22Rv1 (cell line): ENCODE results near the gene BABAM2.
"Not testable (repeated sequence)": the region's sequence is repeated elsewhere in the genome, so short reads cannot be mapped to it uniquely, and the experiment has no call there.

ENCODE experiments used
- H3K27ac ChIP-seq: fragments of 450-650 bp; 2 replicates; pipeline ENCODE4 v1.5.1; 2017
- CTCF ChIP-seq: fragments of 450-650 bp; IDR thresholded peaks from 2 replicates; pipeline ENCODE4 v1.5.1; 2017; ENCODE audit warnings: mild to moderate bottlenecking
- ZFX ChIP-seq: fragments of 450-650 bp; IDR thresholded peaks from 2 replicates; pipeline ENCODE4 v1.6.1; 2017; ENCODE audit warnings: antibody characterized with exemption, borderline replicate concordance

Gene BABAM2

DNA sequence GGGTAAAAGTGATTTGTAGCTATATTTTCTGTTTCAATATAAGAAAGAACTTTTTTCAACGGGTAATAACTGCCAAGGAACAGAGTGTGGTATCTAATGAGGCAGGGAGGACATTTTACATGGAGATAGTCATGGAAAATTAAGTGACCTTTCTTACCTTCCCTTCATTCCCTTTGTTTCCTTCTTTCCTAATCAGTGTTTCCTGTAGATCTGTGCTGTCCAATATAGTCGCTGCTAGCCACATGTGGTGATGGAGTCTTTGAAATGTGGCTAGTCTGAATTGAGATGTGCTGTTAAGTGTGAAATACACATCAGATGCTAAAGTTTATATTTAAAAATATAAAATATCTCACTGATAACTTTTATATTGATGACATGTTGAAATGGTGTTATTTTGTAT, 81.8 kb downstream of the BABAM2 start:
- TF ChIP-seq CTCF (no peak), ZFX (no peak)
- no peak overlapping the region for H3K27ac ChIP-seq

DNA sequence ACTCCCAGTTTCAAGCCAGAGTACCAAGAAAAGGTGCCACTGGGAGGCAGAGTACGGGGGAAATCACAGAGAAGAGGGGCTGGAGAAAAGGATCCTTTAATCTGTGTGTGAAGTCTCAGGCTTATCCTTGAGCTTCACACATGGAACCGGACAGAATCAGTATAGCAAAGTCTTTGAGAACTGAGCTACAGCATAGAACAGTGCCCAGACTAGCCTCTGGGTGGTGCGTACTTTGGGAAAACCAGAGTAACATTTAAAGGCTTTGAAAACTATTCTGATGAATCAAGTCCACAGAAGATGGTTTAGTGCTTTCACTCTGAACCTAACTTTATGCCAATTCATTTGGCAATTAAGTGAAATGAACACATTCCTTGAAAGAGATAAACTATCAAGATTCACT, 83.1 kb downstream of the BABAM2 start:
- no peak overlapping the region for H3K27ac ChIP-seq
- TF ChIP-seq CTCF: 0 out of 2 replicates have a peak, but pooled peaks have one; percentile 4
- TF ChIP-seq ZFX: no peak

GRCh38 chr2:27976308-27976707, 85.8 kb downstream of the BABAM2 start:
- H3K27ac ChIP-seq: no peak overlapping the region
- no peak for TF ChIP-seq CTCF
- TF ChIP-seq ZFX: no peak

DNA sequence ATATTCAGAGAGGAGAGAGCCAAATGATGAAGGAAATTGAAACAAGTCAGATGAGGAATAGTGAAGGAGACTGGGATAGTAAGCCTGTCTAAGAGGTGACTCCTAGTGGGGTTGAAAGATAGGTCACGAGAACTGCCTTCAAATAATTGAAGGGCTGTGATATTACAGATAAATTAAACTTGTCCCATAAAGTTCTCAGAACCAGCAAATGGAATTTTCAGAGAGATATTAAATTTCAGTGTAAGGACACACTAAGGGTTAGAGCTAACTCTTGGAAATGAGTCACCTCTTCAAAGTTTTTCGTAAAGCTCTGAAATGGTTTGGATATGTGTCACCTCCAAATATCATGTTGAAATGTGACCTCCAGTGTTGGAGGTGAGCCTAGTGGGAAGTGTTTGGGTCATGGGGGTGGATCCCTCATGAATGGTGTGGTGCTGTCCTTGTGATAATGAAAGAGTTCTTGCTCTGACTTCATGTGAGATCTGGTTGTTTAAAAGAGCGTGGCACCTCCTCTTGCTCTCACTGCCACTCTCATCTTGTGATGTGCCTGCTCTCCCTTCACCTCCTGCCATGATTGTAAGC, 87.3 kb downstream of the BABAM2 start:
- TF ChIP-seq ZFX (no peak), CTCF (no peak)

DNA sequence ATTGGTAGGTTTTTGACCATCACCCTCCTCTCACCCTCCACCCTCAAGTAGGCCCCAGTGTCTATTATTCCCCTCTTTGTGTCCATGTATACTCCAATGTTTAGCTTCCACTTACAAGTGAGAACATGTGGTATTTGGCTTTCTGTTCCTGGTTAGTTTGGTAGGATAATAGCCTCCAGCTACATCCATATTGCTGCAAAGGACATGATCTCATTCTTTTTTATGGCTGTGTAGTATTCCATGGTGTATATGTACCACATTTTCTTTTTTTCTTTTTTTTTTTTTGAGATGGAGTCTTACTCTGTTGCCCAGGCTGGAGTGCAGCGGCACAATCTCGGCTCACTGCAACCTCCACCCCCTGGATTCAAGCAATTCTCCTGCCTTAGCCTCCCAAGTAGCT, 88.2 kb downstream of the BABAM2 start:
- not testable (repeated sequence) for H3K27ac ChIP-seq

More for the DNA sequence above, 87.3 kb downstream of the BABAM2 start:
- no peak overlapping the region for H3K27ac ChIP-seq

GRCh38 chr2:27980242-27980641, 89.7 kb downstream of the BABAM2 start:
- TF ChIP-seq ZFX (no peak), CTCF (no peak)
- no peak overlapping the region for H3K27ac ChIP-seq

DNA sequence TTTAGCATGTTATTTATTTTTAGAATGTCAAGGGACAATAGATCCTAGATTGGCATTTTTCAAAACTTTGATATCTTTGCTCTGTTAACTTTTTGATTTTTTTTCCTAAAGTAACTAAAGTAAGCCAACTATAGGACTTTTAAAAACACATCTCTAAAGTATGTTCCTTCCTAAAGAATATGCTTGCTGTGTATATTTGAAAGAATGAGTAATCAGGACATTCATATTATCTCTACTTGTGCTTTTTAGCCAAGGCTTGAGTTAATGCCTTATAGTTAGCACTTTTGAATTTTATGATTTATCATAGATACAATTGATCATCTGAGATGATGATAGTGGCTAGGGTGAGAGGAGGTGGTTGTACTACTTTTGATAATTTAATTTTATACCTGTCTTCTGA, 93.6 kb downstream of the BABAM2 start:
- H3K27ac ChIP-seq: no peak overlapping the region
- TF ChIP-seq CTCF (no peak), ZFX (no peak)

DNA sequence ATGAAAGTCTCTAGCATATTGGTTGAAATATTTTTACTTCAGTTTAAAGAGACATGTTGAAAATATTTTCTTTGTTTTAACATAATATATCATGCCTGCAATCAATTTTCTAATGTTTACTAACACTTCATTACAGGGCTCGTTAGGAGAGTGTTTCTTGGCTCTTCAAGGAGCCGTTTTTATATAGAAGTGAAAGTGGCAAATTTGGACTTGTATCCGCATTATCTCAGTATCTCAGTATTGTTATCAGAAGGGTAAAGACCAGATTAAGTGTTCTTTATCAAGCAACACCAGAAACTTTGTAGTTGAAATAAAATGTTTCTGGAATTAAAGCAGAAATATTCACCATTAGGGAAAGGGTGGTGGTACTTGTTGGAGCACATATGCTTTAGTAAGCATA, 97.8 kb downstream of the BABAM2 start:
- no peak for TF ChIP-seq ZFX
- TF ChIP-seq CTCF: no peak
- H3K27ac ChIP-seq: no peak overlapping the region
